DMS79 (cell line): ENCODE data around the gene SP3.
A peak's percentile ranks its signal among the peaks of the same experiment; 100 is the strongest.
"Not testable (repeated sequence)": the region's sequence is repeated elsewhere in the genome, so short reads cannot be mapped to it uniquely, and the experiment has no call there.

Experiments
- DNase-seq: peaks from one replicate; lab custom pipeline; 2025; lab: John Stamatoyannopoulos, UW

SP3 gene

GRCh38 chr2:173891315-173892037 is 73.7 kb downstream of the SP3 start:
- no peak for DNase-seq

GRCh38 chr2:173889464-173889863 is 75.7 kb downstream of the SP3 start:
- DNase-seq = not testable (repeated sequence)

DNA sequence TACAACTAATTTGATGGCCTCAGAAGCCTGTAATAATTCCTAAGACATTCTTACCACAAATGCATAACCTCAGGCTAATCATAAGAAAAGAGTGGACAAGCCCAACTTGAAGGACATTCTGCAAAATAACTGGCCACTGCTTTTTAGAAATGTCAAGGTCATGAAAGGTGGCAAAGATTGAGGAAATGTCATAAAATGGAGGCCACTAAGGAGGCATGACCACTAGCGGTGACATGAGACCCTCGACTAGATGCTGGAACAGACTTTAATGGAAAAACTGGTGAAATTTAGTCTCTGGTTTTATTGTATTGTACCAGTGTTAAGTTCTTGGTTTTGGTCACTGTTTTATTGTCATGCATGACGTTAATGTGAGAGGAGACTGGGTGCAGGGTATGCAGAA is 78.6 kb downstream of the SP3 start:
- no peak for DNase-seq

GRCh38 chr2:173884025-173884802 is 81.0 kb downstream of the SP3 start:
- DNase-seq = no peak

DNA sequence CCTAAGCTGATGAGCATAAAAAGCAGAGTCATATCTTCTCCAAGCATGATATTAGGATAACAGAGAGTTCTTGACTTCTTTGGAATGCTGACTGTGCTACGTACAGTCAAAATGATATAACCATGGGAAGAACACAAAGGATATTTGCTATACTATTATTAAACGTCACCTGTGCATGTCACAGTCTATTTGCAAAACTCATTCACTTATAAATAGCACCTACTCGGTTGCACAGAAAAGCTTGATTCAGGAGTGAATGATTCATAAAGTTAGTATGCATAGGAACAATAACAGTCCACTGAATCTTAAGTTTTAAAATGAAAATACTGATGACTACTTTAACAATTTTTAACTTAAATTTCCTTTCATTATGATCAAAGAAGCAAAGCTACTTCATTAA is 83.3 kb downstream of the SP3 start:
- no peak for DNase-seq

DNA sequence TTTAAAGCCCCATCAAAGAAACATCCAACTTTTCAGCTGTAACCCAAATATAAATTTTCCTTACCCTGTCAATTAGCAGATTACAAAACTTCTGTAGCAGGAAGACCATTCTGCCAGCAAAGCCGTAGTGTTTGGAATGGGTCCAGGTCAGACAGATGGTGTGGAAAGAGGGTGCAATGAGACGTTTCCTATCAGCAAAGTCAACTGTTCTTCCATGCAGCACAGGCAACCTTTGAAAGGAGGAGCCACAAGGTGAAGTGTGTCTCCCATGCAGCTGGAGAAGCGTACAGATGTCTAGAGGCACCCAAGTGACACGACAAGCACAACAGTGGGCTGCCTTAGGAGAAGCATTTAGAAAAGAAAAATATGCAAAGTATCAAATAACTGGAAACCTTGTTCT is 83.7 kb downstream of the SP3 start:
- DNase-seq = peak; percentile 65

DNA sequence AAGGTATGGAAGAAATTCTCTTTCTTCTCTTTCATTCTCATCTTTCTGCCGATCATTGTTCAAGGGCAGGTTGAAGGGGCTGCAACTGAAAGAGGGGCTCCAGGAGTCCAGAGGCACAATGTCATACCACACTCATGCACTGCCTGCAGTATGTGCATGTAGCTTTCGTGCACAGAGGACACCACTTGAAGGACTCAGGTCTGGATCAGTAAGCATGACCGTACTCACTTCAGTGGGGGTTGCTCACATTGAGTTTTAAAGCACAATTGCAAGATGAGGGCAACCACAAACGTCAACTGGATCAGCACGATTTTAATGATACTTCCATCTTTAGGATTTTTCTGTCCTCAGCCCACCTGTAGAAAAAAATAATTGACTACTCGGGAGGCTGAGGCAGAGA is 84.6 kb downstream of the SP3 start:
- no peak for DNase-seq

- DNase-seq = no peak
Observed at GRCh38 chr2:173876833-173877413, 88.2 kb downstream of the SP3 start.

GRCh38 chr2:173874894-173875237 is 90.3 kb downstream of the SP3 start:
- DNase-seq = no peak

DNA sequence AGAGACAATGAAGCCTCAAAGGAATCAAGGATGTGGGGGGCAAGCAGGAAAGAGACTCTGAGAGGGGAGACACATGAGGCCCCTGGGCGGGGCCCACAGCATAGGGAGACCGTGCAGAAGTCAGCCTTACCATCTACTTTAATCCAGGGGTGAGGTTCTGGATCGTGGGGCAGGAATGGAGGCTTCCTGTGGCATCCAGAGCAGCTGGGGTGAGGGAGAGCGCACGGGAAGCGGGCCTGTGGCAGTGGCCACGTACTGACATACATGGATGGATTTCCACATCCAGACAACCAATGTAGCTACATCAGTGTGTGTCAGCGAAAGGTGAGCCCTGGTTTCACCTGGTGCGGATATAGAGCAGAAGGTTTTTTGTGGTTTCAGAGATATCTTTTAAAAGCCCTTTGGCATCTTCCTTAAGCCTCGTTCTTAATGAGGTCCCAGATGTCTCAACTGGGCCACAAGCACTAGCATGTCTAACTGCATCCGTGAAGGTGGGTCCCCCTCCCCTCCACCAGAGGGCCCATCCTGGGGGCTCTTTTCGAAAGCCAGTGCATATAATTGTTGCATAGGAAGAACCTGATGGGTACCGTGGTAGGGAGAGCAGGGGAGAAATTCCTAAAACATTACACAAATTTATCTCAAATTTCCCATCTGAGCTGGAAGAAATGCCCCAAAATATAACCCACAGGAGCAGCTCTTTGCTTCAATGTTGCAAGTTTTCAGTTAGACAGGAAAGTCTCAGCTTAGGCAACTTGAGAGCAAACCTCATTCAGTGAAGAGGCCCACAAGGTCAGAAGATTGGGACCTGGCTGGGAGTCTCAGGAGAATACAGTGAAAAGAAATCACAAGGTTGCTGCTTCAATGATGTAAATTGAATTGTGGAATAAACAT is 90.9 kb downstream of the SP3 start:
- no peak for DNase-seq

DNA sequence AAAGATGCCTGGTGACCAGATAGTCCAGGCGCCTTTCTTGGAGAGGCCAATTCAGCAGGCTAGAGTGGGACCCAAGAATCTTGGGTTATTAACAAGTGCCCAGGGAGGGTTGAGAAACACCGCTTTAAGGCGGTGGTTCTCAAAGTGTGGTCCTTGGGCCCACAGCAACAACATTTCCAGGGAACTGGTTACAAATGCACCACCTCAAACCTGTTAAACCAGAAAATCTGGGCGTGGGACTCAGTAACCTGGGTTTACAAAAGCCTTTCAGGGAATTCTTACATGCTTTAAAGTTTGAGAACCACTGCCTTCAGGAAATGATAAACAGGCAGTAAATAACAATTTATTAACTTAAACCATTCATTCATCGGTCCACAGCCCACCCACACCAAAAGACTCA is 92.5 kb downstream of the SP3 start:
- DNase-seq = no peak

GRCh38 chr2:173869244-173870229 is 95.6 kb downstream of the SP3 start:
- DNase-seq = peak; percentile 51

DNA sequence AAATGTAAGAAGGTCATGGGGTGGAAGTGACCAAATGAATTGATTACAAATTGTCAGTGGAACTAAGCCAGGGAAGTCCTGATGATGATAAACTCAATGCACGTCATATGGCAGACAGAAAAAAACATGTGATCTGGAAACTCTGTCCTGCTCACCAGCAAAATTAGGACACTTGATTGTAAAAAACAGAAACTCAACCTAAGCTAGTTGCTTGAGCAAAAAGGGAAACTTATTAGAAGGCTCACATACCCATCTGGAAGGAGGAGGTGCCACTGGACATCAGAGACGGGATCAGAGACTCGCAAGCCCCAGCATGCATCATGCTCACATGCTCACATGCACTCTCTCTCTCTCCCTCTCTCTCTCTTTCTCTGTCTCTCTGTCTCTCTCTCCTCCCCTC is 96.8 kb downstream of the SP3 start:
- no peak for DNase-seq

DNA sequence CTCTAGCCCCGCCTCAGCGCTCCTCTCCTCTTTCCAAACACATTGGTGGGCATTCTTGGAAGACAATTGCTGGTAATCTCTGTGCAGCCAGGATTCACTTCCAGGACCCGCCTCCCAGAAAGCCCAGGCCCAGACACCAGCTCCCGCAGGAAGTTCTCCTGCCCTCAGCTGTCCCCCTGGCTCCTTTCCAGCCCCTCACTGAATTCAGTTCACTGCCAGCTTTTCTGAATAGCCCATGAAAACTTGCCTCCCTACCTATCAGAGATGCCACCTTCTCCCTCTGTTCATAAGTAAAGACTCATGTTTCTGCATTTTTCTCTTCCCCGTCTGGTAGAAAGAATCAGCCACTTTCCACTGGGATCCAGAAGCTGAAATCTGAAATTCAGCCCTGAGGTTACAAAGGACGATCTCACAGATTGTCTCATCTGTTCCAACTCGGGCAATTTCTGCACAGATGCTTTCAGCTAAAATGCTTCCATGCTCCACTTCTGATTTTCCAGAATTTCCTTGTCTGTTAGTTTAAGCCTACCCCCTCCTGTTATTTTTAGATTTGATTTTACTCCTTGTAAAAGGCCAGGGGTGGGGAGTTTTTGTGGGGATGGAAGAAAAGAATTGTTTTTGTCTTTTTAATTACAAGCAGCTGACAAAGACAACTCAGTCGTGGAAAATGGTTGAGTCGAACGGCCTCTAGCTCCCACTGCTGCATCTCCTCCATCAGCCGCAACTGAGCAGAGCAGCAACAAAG is 98.1 kb downstream of the SP3 start:
- no peak for DNase-seq

DNA sequence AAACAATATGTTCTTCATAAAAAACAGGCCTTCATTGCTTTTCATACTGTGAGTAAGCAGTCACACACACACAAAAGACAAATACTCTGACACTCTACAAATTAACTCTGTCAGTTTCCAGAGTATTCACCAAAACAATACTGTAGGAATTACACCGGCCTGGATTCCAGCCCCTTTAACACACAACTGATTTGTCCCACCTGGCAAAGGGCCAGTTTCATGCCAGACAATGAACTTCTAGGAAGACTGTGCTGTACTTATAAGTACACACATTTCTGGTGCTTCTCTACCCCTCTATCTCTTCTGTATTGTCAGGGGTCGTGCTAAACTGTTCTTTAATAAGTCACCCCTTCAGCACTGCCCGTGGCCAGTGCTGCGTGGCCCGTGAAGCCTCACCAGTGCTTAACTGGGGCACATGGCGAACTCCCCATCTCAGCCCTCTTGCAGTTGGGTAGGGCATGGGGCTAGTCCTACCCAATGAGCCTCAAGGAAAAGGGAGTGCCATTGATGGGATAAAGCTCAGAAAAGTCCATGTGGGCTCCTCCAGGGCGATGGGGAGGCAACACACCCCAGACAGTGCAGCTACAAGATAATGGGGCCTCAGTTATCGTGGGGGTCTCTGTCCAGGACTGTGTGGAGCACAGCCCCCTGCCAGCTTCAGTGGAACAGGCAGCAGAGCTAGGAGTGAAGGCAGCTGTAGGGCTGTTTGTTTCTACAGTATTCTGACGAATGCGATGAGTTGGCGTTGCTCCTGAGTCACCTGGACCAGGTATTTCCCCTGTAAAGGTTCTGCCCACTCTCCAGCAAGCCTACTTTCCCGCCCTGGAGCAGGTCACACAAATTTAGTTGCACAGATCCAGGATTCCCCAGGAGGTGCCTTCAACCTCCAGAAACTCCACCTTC is 99.0 kb downstream of the SP3 start:
- no peak for DNase-seq

GRCh38 chr2:173862612-173863217 is 102.5 kb downstream of the SP3 start:
- no peak for DNase-seq

- no peak for DNase-seq
Observed at GRCh38 chr2:173860566-173860965, 104.6 kb downstream of the SP3 start.

- DNase-seq = no peak
Observed at GRCh38 chr2:173860082-173860481, 105.1 kb downstream of the SP3 start.

DNA sequence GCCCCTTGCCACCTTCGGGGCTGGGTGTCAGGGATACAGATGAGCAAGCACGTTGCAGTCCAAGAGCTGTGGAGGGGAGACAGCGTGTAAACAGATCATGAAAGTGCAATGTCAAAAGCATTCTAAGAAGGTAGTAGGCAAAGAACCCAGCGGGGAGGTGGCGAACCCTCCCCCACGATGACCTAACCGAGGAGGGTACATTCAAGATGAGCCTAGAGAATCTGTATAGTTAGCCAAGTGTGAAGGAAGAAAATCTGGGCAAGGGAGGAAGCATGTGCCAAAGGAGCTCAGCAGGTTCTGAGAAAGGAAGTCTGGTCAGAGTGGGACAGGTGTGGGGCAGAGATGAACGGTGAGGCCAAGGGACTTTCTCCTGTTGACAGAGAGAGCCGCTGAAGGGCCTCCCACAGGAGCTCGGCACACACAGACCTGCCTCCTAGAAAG is 106.9 kb downstream of the SP3 start:
- DNase-seq = no peak
